ENCODE measurements around the gene MYO5B. TPM values are rescaled to one million over a fixed set of nuclear protein-coding genes. Genes with fewer than 3 reads are reported as not detected.
A peak's percentile ranks its signal among the peaks of the same experiment; 100 is the strongest.
"Not testable (repeated sequence)": the region's sequence is repeated elsewhere in the genome, so short reads cannot be mapped to it uniquely, and the experiment has no call there.

The MYO5B gene
- total RNA-seq, 2 donors from 2014 or later, result 106 to 132 TPM

GRCh38 chr18:50096766-50097435 is 98.0 kb downstream of the MYO5B start:
- Histone ChIP-seq H3K4me1 (peaks cover 7% of the 10 kb centered on the region), H3K9ac (ENCODE audit: low read depth in 2 of 2, low read length in 2 of 2) (no peak overlapping the region), H3K27ac (no peak overlapping the region), H3K27me3 (no peaks in the 10 kb centered on the region), H3K36me3 (no peaks in the 10 kb centered on the region), H3K9me3 (no peaks in the 10 kb centered on the region), H3K4me3 (no peak overlapping the region)
- intact Hi-C loops (cut with DNase I), result no loop called here
- no peak for DNase-seq
- TF ChIP-seq CTCF (IDR thresholded peaks at IDR 0.05), result no peak

- H3K9ac ChIP-seq (ENCODE audit: low read depth in 2 of 2, low read length in 2 of 2); H3K9me3 ChIP-seq; H3K4me3 ChIP-seq; H3K27ac ChIP-seq; intact Hi-C loops (cut with DNase I); DNase-seq; H3K27me3 ChIP-seq; H3K4me1 ChIP-seq; H3K36me3 ChIP-seq: not testable (repeated sequence)
These were observed 100.2 kb downstream of the MYO5B start for GRCh38 chr18:50094786-50095185.

- DNase-seq, result no peak
- no peaks in the 10 kb centered on the region for H3K9me3 ChIP-seq
- H3K36me3 ChIP-seq, result no peaks in the 10 kb centered on the region
- intact Hi-C loops (cut with DNase I), result no loop called here
- H3K27me3 ChIP-seq, result no peaks in the 10 kb centered on the region
- TF ChIP-seq CTCF (IDR thresholded peaks at IDR 0.05), result no peak
- peaks cover 5% of the 10 kb centered on the region for H3K4me1 ChIP-seq
- H3K27ac ChIP-seq, result no peak overlapping the region
- no peak overlapping the region for H3K9ac ChIP-seq (ENCODE audit: low read depth in 2 of 2, low read length in 2 of 2)
- no peak overlapping the region for H3K4me3 ChIP-seq
These were observed 100.7 kb downstream of the MYO5B start for GRCh38 chr18:50094221-50094773.

GRCh38 chr18:50093366-50094064 is 101.4 kb downstream of the MYO5B start:
- intact Hi-C loops (cut with DNase I), result no loop called here
- Histone ChIP-seq H3K27me3 (no peaks in the 10 kb centered on the region), H3K36me3 (no peaks in the 10 kb centered on the region), H3K4me1 (peaks cover 5% of the 10 kb centered on the region), H3K9ac (ENCODE audit: low read depth in 2 of 2, low read length in 2 of 2) (no peak overlapping the region), H3K27ac (no peak overlapping the region), H3K4me3 (no peak overlapping the region), H3K9me3 (no peaks in the 10 kb centered on the region)
- no peak for DNase-seq
- TF ChIP-seq CTCF (IDR thresholded peaks at IDR 0.05), result no peak

GRCh38 chr18:50092245-50092805 is 102.6 kb downstream of the MYO5B start:
- no peaks in the 10 kb centered on the region for H3K27me3 ChIP-seq
- peak; percentile 54 for DNase-seq
- H3K27ac ChIP-seq, result peak overlapping the region; percentile 34
- peaks cover 5% of the 10 kb centered on the region for H3K4me1 ChIP-seq
- TF ChIP-seq CTCF (IDR thresholded peaks at IDR 0.05), result no peak
- no peaks in the 10 kb centered on the region for H3K9me3 ChIP-seq
- H3K4me3 ChIP-seq, result no peak overlapping the region
- intact Hi-C loops (cut with DNase I), result no loop called here
- H3K9ac ChIP-seq (ENCODE audit: low read depth in 2 of 2, low read length in 2 of 2), result no peak overlapping the region
- no peaks in the 10 kb centered on the region for H3K36me3 ChIP-seq

Data from colonic mucosa (tissue), 4 donors.